Central memory CD4-positive, alpha-beta T cell (primary cell): ENCODE results near the gene MIDN.
"Not testable (repeated sequence)": the region's sequence is repeated elsewhere in the genome, so short reads cannot be mapped to it uniquely, and the experiment has no call there.

ENCODE experiments used
- DNase-seq: peaks from one replicate; pipeline ENCODE4 v3.0.0; 2022

MIDN gene

DNA sequence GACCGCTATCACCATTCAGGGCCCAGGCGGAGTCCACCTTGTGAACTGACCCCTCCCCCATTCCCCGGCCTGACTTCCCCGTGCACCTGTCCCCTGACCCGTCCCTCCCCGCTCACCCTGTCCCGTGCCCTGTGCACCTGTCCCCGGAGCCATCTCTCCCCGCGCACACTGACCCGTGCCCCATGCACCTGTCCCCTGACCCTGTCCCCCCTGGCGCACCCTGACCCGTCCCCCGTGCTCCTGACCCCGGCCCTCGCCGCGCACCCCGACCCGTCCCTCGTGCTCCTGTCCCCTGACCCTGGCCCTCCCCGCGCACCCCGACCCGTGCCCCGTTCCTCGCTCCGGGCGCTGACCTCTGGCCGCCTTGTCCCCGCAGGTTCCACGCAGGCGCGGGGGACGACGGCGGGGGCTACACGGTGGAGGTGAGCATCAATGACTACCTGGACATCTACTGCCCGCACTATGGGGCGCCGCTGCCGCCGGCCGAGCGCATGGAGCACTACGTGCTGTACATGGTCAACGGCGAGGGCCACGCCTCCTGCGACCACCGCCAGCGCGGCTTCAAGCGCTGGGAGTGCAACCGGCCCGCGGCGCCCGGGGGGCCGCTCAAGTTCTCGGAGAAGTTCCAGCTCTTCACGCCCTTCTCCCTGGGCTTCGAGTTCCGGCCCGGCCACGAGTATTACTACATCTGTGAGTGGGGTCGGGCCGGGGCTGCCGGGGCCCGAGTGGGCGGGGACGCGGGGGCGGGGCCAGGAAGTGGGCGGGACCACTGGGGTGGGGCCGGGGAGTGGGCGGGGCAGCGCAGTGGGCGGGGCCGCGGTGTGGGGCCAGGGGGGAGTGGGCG, 47.0 kb downstream of the MIDN start:
- no peak for DNase-seq

DNA sequence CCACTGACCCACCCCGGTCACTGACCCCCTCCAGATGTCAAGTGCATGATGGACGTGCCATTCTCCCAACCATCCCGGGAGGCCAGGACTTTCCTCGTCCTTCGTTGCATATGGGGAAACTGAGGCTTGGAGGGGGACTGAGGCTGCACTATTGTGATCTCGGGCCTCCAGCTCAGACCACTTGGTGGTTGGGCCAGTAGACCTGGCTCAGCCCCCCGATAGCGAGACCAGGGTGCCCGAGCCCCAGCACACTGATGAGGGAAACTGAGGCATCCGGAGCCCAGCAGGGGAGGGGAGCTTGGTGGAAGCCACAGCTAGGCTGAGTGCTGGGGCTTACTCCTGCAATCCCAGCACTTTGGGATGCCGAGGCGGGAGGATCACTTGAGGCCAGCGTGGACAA, 47.7 kb downstream of the MIDN start:
- no peak for DNase-seq

DNA sequence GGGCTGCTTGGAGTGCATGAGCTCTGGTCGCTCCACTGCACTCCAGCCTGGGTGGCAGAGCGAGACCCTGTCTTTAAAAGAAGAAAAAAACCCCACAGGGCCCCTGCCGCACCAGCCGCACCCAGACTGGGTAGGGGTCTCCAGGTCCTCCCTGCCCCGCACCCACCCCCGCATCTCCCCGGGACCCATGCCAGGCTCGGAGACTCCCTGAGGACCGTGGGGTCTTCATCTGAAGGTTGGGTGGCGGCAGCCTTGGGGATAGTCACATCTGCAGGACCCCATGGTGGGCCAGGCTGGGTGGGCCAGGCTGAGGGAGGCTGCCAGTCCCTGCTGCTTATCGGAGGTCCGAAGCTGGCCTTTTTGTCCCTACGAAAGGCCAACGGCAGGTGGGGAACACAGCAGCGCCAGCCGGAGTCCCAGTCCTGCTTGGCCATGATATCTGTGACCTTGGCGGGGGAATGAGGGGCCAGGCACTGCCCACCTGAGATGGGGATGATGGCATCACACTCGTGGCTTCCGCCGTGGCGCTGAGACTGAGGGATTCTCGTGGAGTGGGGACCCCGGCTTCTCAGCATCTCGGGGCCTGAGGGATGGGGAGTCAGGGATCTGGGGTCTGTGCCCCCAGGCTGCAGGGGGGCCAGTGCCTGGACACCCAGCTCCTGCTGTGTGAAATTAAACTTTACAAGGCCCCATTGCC, 48.3 kb downstream of the MIDN start:
- no peak for DNase-seq

DNA sequence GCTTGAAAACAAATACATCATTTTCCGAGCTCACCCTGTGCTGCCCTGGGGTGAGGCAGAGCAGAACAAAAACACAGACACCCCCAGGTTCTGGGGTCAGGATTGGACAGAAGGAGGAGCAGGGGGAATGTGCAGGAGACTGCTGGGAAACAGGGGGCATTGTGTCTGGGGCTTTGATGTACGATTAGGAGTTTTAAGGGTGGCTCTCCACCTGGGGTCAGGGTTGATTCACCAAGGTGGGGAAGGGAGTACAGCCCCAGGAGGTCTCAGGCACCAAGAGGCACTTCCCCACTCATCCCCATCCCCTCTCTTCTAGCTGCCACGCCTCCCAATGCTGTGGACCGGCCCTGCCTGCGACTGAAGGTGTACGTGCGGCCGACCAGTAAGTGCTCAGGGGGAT, 49.9 kb downstream of the MIDN start:
- no peak for DNase-seq

DNA sequence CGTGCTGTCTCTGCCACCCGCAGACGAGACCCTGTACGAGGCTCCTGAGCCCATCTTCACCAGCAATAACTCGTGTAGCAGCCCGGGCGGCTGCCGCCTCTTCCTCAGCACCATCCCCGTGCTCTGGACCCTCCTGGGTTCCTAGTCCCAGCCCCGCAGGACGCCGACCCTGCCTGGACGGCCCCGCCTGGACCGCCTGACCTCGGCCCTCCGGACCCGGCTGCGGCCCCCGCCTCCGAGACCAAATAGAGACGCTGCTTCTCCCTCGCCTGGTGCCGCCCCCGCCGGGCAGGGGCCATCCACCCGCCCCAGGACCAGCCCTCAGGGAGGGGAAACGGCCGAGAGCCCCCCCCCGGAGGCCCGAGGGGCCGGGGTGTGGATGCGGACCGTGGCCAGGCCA, 51.4 kb downstream of the MIDN start:
- DNase-seq = no peak

DNA sequence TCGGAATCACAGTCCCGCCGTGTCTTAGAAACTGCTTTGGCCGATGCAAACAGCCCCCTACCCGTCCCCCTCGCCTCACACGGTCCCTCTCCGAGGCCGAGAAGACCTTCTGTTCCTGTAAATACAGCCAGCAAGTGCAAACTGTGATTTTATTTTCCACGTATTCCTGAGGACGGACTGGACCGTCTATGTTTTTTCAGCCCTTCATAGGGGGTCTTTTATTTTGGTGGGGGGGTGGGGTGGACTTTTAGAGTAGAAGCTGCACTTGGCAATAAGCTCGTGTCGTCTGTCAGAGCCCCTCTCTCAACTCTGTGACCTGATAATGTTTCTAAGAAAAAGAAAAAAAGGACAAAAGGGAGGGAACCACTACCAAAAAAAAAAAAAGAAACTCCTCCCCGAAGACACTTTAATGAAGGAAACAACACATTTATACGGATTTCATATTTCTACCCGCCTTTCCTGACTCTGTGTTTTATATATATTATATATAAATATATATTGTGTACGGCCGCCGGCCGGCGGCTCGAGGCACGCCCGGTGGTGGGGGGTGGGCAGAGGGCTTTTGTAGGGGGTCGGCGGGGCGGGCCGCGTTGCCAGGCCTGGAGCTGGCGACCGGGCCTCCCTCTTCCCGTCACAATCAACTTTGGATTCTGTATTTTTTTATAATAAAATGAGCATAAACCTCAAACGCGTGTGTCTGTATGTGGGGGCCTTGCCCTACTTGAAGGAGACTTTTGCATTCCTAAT, 52.5 kb downstream of the MIDN start:
- no peak for DNase-seq

DNA sequence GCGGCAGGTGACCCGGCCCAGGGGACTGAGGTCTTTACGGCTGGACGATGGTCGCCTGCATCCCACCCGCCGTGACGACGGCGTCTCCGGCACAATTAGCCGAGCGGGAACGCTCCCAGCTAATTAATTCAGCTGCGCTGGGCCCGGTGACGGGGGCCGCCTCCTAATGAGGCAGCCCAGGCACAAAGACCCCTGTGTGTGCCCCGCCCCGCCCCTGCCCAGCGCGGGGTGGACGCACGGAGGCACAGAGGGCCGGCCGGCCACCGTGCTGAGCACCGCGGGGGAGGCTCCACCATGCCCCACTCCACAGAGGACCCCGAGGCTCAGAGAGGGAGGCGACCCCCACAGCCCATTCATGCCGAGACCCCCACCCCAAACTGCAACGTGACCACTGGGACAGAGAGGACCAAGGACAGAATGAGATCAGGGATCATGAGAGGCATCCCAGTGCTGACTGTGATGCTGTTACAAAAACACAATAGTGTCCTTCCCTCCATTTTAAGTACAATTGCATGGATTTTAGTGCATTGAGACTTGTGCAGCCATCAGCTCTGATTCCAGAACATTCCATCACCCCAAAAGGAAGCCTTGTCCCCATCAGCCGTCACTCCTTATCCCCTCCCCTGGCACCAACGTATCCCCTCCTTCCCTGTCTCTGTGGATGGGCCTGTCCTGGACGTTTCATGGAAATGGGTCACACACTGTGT, 54.3 kb downstream of the MIDN start:
- no peak for DNase-seq

DNA sequence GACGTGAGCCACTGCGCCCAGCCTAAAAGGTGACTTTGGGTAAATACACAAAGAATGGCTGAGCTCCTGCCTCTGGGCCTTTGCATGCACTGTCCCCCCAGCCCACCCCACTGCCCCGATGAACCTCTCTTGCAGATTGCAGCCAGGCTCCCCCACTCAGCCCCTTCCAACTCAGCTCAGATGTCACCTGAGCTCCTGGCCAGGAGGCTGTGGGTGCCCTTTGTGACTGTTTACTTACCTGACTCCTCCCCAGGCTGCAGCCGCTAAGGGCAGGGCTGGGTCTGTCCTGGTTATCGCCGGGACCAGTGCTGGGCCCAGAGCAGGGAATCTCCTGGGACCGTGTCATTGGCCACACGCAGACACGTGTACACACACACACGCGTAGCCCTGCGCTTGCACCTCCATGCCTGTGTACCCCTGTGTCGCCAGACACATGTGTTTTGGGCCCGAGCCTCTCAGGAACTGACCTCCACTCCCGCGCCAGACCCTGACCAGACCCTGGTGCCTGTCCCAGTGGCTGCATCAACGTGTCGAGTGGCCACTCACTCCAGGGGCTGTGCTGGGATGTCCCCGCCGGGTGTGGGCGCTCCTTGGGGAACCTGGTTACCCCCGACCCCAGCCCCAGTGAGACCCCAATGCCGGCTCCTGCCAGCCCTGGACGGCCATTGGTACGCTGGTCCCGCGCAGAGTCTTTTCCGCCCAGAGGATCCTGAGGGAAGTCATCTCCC, 56.0 kb downstream of the MIDN start:
- no peak for DNase-seq

DNA sequence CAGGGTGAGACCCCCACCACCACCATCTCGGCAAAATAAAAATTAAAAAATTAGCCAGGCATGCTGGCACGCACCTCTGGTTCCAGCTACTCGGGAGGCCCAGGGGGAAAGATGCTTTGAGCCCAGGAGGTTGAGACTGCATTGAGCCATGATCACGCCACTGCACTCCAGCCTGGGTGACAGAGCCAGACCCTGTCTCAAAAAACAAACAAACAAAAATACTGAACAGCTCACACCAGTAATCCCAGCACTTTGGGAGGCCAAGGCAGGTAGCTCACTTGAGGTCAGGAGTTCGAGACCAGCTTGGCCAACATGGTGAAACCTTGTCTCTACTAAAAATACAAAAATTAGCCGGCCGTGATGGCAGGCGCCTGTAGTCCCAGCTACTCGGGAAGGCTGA, 57.0 kb downstream of the MIDN start:
- not testable (repeated sequence) for DNase-seq

DNA sequence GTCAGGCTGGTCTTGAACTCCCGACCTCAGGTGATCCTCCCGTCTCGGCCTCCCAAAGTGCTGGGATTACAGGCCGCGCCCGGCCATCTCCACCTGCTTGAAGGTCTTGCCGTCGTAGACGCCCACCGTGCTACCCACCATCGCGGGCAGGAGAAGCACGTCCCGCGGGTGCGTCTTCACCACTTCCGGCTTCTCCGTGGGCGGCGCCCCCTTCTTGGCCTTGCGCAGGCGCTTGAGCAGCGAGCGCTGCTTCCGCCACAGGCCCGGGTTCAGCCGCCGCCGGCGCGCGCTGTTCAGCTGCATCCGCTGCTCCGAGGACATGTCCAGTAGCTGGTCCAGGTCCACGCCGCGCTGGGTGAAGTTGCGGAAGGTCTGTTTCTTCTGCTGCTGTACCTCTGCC, 58.9 kb downstream of the MIDN start:
- peak; percentile 12 for DNase-seq

DNA sequence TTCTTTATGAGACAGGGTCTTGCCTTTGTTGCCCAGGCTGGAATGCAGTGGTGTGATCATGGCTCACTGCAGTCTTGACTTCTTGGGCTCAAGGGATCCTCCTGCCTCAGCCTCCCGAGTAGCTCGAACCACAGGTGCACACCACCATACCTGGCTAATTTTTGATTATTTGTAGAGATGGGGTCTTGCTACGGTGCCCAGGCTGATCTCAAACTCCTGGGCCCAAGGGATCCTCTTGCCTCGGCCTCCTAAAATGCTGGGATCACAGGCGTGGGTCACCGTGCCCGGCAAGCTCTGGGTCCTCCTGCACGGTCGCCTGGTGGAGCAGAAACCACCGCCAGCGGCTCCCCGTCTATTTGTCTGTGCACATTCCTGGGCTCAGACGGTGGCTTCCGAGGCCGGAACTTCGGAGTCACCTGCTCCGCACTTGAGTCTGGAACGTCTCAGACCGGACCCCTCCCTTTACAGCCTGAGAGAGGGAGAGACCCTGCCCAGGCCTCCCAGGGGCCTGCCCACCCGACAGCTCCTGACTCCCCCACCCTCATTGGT, 59.4 kb downstream of the MIDN start:
- no peak for DNase-seq

DNA sequence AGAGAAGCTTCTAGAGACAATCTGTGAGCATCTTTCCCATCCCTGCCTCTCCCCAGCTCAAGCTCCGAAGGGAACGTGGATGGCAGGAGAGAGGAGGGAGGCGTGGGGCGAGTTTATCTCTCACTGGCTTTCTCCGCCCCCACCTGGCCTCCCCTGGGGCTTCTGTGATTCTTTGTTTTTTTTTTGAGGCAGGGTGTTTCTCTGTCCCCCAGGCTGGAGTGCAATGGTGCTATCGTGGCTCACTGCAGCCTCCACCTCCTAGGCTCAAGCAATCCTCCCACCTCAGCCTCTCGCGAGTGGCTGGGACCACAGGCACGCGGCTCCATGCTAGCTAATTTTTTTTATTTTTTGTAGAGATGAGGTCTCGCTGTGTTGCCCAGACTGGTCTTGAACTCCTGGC, 60.3 kb downstream of the MIDN start:
- DNase-seq = no peak
